HG03025 (cell line): ENCODE results near the gene ARHGEF12.

Source experiments
- ATAC-seq: cut with Tn5 transposase; IDR thresholded peaks from one replicate; pipeline ENCODE4 v1.9.1; 2021; ENCODE audit warnings: mild to moderate bottlenecking, moderate library complexity; ENCODE audit not compliant: unreplicated experiment, low FRiP score

The ARHGEF12 gene

GRCh38 chr11:120511820-120512738 is 175.9 kb downstream of the ARHGEF12 start:
- ATAC-seq: no peak

GRCh38 chr11:120512739-120513435 is 176.7 kb downstream of the ARHGEF12 start:
- no peak for ATAC-seq

GRCh38 chr11:120513436-120514315 is 177.5 kb downstream of the ARHGEF12 start:
- no peak for ATAC-seq

- ATAC-seq: no peak
These were observed 178.4 kb downstream of the ARHGEF12 start for GRCh38 chr11:120514541-120515121.

- ATAC-seq: no peak
These were observed 179.0 kb downstream of the ARHGEF12 start for GRCh38 chr11:120515186-120515723.

DNA sequence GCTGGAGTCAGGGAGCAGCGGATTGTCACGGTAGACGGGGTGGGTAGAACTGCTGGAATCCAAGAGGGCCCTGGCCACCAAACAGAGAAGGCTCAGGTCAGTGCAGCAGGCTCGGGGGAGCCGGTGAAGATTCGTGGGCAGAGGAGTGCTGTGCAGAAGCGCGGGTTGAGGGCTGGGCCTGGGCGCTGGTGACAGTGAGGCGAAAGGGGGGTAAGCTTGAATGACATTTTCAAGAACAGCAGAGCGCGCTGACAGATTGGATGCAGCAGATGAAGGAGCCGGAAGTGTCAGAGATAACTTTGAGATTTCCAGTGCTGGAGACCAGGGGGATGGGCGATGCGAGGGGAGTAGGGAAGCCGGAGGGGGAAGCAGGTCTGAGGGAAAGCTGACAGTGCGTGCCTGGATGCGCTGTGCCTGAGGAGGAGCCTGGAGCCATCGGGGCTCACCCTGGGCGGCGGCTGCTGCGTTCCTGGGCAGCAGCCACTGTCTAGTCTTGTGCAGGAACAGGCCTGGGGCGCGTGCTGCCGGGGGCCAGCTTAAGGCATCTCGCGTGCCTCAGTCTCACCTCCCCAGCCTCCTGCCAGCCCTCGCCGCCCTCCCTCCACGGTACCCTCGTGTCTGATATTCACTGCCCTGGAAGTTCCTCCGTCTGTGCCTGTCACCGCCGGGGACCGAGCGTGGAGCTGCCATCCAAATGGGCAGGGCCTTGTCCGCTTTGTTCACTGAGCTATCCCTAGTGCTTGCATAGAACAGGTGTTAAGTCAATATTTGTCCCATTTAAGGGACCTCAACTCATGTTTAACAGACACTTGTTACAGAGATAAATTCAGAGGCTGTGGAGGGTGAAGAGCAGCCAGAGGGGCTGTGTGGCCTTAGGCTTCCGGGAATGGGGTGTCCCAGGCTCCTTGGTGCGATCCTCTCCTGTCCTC is 180.5 kb downstream of the ARHGEF12 start:
- no peak for ATAC-seq

DNA sequence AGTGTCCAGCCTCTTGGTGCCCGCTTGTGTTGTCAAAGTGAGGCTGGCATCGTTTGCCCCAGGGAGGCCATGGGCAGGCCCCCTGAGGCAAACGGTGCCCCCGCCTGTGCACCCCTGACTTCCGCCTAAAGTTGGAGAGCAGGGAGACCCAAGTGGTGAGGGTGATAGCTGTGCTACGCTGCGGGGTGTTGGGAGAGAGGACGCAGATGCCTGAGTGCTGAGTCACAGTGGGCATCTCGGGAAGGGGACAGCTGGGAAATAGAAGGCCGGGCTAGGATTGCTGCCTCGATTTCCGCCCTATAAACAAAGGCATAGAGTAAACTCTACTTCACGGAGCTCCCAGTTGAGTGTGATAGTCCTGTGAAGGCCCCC is 181.2 kb downstream of the ARHGEF12 start:
- ATAC-seq: no peak

DNA sequence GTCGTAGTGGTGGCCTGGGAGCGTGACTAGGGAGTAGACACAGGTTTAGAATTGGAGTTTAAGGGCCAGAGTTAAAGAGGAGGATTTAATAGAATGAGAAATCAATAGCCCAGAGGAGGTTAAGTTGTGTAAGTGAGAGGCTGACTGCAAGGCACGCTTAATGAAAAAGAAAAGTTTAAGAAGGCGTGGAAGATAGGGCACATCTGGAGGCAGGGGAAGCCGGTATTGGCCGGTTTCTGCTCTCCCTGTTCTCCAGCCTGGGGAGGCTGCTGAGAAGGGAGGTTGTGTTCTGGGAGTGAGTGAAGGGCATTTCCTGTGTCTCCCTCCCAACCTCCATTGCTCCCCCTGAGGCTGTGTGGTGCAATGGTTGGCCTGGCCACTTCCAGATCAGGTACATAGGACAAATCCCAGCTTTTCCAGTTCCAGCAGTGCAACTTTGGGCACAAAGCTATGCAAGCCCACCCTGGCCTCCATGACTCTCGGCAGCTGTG is 181.6 kb downstream of the ARHGEF12 start:
- no peak for ATAC-seq

DNA sequence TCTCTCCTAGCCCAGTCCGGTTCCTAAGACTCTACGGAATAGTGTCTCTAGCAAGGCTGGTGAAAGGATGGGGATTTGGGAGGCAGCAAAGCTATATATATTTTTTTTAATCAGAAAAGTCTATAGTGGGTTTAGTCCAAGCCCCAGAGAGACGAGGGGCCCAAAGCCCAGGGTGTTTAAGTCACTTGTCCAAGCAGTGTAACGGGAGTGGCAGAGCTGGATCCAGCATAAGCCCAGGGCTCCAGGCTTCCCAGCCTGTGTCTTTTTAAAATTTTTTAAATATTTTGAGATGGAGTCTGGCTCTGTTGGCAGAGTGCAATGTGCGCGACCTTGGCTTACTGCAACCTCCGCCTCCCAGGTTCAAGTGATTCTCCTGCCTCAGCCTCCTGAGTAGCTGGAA is 182.1 kb downstream of the ARHGEF12 start:
- no peak for ATAC-seq

DNA sequence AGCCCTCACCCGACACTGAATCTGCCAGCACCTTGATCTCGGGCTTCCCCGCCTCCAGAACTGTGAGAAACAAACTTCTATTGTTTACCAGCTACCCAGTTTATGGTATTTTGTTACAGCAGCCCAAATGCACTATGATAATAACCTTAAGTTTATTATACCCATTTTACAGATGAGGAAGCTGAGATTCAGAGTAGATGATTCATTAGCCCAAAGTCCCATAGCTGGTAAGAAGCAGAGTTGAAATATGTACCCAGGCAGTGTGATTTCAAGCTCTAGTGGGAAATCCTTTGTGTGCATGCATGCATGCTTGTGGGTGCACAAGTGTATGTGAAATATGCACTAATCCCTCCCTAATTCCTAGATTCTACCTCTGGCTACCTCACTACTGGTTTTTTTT is 183.3 kb downstream of the ARHGEF12 start:
- no peak for ATAC-seq

DNA sequence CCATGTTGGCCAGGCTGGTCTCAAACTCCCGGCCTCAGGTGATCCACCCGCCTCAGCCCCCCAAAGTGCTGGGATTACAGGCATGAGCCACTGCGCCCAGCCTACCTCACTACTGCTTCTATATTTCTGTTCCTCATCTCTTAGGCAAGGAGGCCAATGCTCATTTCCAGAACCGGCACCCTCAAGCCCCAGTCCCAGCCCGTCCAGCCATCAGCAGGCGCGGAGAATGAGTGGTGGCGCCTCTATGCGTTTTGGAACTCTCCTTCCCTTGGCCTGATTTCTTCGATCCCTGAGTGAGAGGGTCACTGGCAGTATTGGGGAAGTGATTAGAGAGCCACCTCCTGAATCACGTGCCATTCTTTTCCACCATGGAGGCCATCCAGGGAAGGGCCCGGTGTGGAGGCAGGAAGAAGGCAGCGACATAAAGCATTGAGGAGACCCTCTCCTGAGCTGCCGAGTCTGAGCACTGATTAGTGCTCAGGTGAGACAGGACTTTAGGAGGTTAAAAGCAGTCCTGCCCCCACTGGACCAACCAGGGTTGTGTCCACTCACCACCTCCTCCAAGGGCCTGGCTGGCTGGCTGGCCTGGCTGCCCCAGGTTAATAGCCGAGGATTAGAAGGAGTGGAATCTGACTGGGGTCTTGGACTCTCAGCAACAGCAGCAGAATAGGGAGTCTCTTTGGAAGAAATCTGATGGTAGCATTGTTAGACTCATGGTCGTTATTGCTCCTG is 184.0 kb downstream of the ARHGEF12 start:
- no peak for ATAC-seq

DNA sequence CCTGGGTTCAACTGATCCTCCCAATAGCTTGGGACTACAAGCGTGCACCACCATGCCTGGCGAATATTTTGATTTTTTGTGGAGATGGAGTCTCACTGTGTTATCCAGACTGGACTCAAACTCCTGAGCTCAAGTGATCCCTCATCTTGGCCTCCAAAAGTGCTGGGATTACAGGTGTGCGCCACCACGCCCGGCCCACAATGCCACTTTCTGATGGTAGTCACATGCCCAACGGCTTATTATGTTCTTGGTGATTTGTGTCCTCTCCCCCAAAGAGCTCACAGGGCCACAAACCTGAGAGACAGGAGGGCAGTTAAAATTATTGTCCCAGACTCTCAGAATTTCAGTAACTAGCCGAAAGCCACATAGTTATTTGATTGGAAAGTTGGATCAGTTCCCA is 185.0 kb downstream of the ARHGEF12 start:
- ATAC-seq: no peak

DNA sequence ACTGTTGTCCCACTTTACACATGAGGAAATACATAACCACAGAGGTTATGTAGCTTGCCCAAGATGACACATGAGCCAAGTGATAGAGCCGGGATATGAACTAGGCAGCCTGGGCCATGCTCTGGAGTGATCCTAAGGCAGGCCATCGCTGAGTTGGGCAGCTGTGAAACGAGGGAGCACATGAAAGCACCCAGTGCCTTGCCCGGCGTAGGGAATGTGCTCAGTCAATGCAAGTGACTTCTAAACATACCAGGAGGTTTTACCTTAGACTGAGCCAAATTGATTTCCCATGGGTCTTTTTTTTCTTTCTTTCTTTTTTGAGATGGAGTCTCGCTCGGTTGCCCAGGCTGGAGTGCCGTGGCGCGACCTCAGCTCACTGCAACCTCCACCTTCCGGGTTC is 185.8 kb downstream of the ARHGEF12 start:
- no peak for ATAC-seq

DNA sequence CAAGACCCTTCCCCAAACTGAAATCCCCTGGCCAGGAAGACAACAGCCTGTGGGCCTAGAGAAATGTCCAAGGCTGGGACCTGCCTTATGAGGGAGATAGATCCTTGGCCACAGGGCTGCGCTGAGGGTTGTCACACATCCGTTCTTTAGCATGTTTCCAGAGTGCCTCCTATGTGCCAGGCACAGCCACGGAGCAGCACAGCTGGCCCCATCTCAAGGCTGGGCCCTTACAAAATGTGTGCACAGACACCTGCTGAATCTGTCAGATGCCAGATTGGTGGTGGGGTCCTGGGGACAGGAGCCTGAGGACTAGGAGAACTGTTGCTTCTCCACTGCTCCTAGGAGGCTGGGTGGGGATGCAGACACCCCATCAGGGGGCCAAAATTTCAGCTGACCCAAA is 186.5 kb downstream of the ARHGEF12 start:
- ATAC-seq: no peak

- no peak for ATAC-seq
These were observed 187.0 kb downstream of the ARHGEF12 start for GRCh38 chr11:120523196-120523595.

- no peak for ATAC-seq
These were observed 188.4 kb downstream of the ARHGEF12 start for GRCh38 chr11:120524536-120525085.

GRCh38 chr11:120525261-120526171 is 189.3 kb downstream of the ARHGEF12 start:
- no peak for ATAC-seq
